ENCODE results near the gene SPAG7. TPM values are rescaled to one million over a fixed set of nuclear protein-coding genes. Genes with fewer than 3 reads are reported as not detected.

SPAG7 gene
- total and polyA plus RNA-seq, 2 of the 8 experiments (the other 6 are each of a cell fraction or from before 2014, with no cell fraction given), result 74.2 to 81.9 TPM

DNA sequence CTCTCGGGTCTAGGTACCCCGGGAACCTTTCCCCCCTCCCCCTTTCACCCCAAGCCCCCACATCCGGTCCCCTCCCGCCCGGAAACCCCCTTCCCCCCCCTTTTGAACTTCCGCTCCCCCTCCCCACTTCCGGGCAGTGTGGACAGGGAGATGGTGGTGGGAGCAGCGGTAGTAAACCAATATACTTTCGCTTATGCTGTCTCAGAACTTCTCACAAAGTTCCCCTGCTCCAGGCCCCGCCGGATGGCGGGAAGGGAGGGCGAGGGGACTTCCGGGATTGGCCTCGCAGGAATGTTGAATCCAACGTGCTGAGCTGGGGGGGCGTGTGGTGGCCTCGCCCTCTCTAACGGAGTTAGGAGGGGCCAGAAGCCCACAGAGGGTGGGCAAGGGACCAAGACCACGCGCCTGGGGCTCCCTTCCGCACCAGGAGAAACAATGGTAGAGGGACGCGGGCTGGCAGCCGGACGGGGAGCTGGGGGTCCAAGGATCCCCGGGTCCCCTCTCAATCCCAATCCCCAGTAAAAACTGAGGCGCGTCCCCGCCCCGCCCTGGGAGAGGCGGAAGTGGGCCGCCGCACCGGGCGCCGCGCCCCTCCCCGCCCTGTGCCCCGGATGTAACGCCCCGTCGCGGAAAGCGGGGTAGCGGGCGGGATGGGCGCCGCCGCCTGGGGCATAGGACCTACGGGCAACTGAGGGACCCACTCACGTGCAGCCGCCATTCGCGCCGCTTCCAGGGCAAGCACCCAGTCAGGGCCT lies 20.0 kb downstream of the SPAG7 start (continued):
- TF ChIP-seq KDM1A (IDR thresholded peaks at IDR 0.05; ENCODE audit: borderline replicate concordance, low read length), result no peak
- TF ChIP-seq SP2 (IDR thresholded peaks at IDR 0.05; ENCODE audit: low read length), result no peak
- no peak for TF ChIP-seq RXRA (IDR thresholded peaks at IDR 0.05; ENCODE audit: insufficient read depth, low read depth, low read length)
- no peak for TF ChIP-seq SRF (IDR thresholded peaks at IDR 0.05; ENCODE audit: low read depth, low read length)
- TF ChIP-seq NANOG (IDR thresholded peaks at IDR 0.05; ENCODE audit: insufficient read depth, low read depth, low read length, poor library complexity, severe bottlenecking), result no peak
- TF ChIP-seq YY1 (IDR thresholded peaks at IDR 0.05; ENCODE audit: low read depth, low read length), result no peak
- no peak for TF ChIP-seq POU5F1 (IDR thresholded peaks at IDR 0.05; ENCODE audit: low read depth, low read length)
- no peak for TF ChIP-seq HDAC6 (IDR thresholded peaks at IDR 0.05; ENCODE audit: low read depth, low read length)
- TF ChIP-seq RBBP5 (IDR thresholded peaks at IDR 0.05; ENCODE audit: borderline replicate concordance, low read depth, low read length), result no peak; the same call in 1 of the 2 replicates
- TF ChIP-seq CTBP2 (IDR thresholded peaks at IDR 0.05; ENCODE audit: borderline replicate concordance, insufficient read depth, insufficient read length, low read length), result no peak
- peak; percentile 17; the same call in 1 of the 2 replicates for TF ChIP-seq PHF8 (conservative IDR thresholded peaks at IDR 0.05; ENCODE audit: low read depth, low read length)
- TF ChIP-seq, protein P1, sequence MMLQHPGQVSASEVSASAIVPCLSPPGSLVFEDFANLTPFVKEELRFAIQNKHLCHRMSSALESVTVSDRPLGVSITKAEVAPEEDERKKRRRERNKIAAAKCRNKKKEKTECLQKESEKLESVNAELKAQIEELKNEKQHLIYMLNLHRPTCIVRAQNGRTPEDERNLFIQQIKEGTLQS (IDR thresholded peaks at IDR 0.05; ENCODE audit: insufficient read depth, low read depth, low read length), result no peak
- TF ChIP-seq SIN3A (conservative IDR thresholded peaks at IDR 0.05 in 1 of 2, IDR thresholded peaks at IDR 0.05 in 1 of 2; ENCODE audit: low read depth in 1 of 2, low read length in 2 of 2), result no peak; a peak in 1 of 4 replicates
- TF ChIP-seq RNF2 (IDR thresholded peaks at IDR 0.05; ENCODE audit: borderline replicate concordance, low read depth, low read length, missing control alignments, poor library complexity, severe bottlenecking), result no peak
- TF ChIP-seq POLR2A (IDR thresholded peaks at IDR 0.05; ENCODE audit: control extremely low read depth in 1 of 2, low read depth in 2 of 2, low read length in 2 of 2), result peak; percentile 61 to 66; a peak in 2 of 3 replicates
- no peak for TF ChIP-seq JUN (IDR thresholded peaks at IDR 0.05; ENCODE audit: low read depth, low read length)
- TF ChIP-seq BCL11A (IDR thresholded peaks at IDR 0.05; ENCODE audit: low read depth in 2 of 2, low read length in 2 of 2), result no peak
- TF ChIP-seq BACH1 (IDR thresholded peaks at IDR 0.05; ENCODE audit: low read length), result no peak
- no peak for TF ChIP-seq SUZ12 (IDR thresholded peaks at IDR 0.05; ENCODE audit: low read length)
- TF ChIP-seq GABPA (IDR thresholded peaks at IDR 0.05; ENCODE audit: borderline replicate concordance, insufficient read depth, low read length), result no peak; the same call in 1 of the 2 replicates
